Right lobe of liver (tissue), 4 donors: ENCODE data around the gene TMEM231.

ENCODE experiments used
- CTCF ChIP-seq, 4 donors: fragments of 200-600 bp in 3 of 4; fragments of 450-650 bp in 1 of 4; IDR thresholded peaks; one replicate each; pipeline versions ENCODE4 v1.5.1 to v1.8.0; 2016 to 2022; ENCODE audit warnings: antibody characterized with exemption in 4 of 4, mild to moderate bottlenecking in 2 of 4
- POLR2A ChIP-seq: fragments of 450-650 bp; IDR thresholded peaks from one replicate; pipeline ENCODE4 v1.6.1; 2017; ENCODE audit warnings: antibody characterized with exemption, mild to moderate bottlenecking
- donor health status: DM: no; HTN: no; CAD: no.
- donor health status: DM: no; HTN: no; CAD: no.
- donor health status: DM: no; HTN: yes; CAD: no.

DNA sequence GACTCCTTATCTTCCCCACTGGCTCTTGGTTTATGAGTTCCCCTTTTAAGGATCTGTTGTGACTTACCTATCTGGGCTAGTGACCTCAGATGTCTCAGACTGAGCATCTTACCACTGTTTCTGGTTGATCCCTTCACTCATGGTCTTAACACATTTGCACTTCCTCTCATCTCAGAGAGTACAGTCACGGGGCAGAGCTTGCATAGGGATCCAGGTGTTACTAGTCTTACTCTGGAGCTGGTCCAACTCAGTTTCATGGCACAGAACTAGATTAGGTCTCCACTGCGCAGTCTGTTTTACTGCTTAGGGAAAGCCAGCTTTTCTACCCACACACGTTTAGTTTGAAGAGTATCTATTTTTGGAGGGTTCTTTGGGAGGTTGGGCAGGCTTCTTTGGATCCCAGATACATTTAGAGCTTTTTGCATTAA, 20.3 kb upstream of the TMEM231 start:
- no peak for TF ChIP-seq CTCF (IDR thresholded peaks at IDR 0.05)
- no peak for TF ChIP-seq POLR2A
